Spleen (tissue), 7 donors: ENCODE measurements around the gene PFN1.

Source experiments
- POLR2A ChIP-seq, 3 donors: fragments of 450-650 bp; IDR thresholded peaks; one replicate each; pipeline ENCODE4 v1.5.1; 2017; ENCODE audit warnings: antibody characterized with exemption in 3 of 3, mild to moderate bottlenecking in 1 of 3
- POLR2AphosphoS5 ChIP-seq, 3 donors: sonication (generic); formaldehyde crosslinking; IDR thresholded peaks; one replicate each; pipeline ENCODE4 v1.5.1; 2017; ENCODE audit warnings: antibody characterized with exemption in 3 of 3
- TF ChIP-seq, protein P1 (sequence below), 11 experiments: fragments of 200-600 bp in 7 of 11; fragments of 450-650 bp in 4 of 11; sonication (generic) in 4 of 11; IDR thresholded peaks in 8 of 11; conservative IDR thresholded peaks in 3 of 11; 1 replicate in 7 of 11; 2 replicates in 4 of 11; pipeline versions ENCODE4 v1.4.0 to v1.8.0; 2016 to 2021; ENCODE audit warnings: antibody characterized with exemption in 11 of 11, inconsistent platforms in 4 of 11, mild to moderate bottlenecking in 1 of 11
- donor health status: DM: no; HTN: no; CAD: no; lungs with moderate emphysema.
- donor health status: DM: no; HTN: no; CAD: no.
- donor health status: DM: no; HTN: no; CAD: no.

DNA sequence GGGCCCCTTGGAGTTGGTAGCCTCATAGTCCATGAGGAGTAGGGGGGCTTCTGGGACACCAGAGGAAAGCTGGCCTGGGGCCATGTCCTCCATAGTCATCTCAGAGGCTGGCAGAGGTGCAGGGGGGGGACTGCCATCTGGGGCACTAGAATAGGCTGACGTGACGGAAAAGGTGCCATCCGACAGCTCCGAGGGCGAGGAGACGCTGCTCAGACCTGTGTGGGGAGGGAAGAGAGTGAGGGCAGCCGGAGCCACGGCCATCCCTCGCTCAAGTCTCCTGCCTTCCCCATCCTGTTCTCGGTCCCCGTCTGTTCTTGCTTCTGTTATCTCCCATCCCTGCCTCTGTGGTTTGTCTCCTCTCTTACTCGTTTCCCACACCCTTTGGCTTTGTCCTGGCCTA is 24.0 kb upstream of the PFN1 start:
- TF ChIP-seq, protein P1, sequence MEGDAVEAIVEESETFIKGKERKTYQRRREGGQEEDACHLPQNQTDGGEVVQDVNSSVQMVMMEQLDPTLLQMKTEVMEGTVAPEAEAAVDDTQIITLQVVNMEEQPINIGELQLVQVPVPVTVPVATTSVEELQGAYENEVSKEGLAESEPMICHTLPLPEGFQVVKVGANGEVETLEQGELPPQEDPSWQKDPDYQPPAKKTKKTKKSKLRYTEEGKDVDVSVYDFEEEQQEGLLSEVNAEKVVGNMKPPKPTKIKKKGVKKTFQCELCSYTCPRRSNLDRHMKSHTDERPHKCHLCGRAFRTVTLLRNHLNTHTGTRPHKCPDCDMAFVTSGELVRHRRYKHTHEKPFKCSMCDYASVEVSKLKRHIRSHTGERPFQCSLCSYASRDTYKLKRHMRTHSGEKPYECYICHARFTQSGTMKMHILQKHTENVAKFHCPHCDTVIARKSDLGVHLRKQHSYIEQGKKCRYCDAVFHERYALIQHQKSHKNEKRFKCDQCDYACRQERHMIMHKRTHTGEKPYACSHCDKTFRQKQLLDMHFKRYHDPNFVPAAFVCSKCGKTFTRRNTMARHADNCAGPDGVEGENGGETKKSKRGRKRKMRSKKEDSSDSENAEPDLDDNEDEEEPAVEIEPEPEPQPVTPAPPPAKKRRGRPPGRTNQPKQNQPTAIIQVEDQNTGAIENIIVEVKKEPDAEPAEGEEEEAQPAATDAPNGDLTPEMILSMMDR (IDR thresholded peaks at IDR 0.05 in 8 of 11, conservative IDR thresholded peaks at IDR 0.05 in 3 of 11) = no peak
- TF ChIP-seq POLR2AphosphoS5 (IDR thresholded peaks at IDR 0.05) = peak in 2 of 3 donors; percentile 37 to 67
- TF ChIP-seq POLR2A (IDR thresholded peaks at IDR 0.05) = no peak
